Activated naive CD4-positive, alpha-beta T cell treated with anti-CD3 and anti-CD28 coated beads, Interleukin-2, amount 50 U/mL, for 72 hours (primary cell): ENCODE results near the gene ZCCHC13. TPM values are rescaled to one million over a fixed set of nuclear protein-coding genes. Genes with fewer than 3 reads are reported as not detected.

Experiments used
- total RNA-seq, 2 donors: library from RNA; stranded (reverse); gene quantifications; one replicate each; pipeline ENCODE4 v1.2.3, GENCODE V29; 2022

The ZCCHC13 gene
- total RNA-seq, 2 donors from 2014 or later: not detected

Other genes with a start within 250 kb of the ZCCHC13 start
- gene SLC16A2, start 117.3 kb downstream of the ZCCHC13 start, total RNA-seq: 1 to 10 TPM in 1 of 2 donors, under 1 TPM in 1; 0.60 to 2.2 TPM